Astrocyte of the cerebellum (primary cell): ENCODE results near the gene LRRTM1.

Source experiments
- DNase-seq: peaks from one replicate; pipeline ENCODE4 v3.0.0-alpha.2; 2011; ENCODE audit warnings: low read depth
- H3K4me3 ChIP-seq: 2 replicates; pipeline ENCODE4 v1.5.1; 2011; ENCODE audit warnings: mild to moderate bottlenecking, low read depth, low read length, moderate library complexity
- in situ Hi-C: cut with HindIII; loops from 2 replicates; pipeline ENCODE4 v1.10.0; 2017; ENCODE audit warnings: low sequenced_read_pairs
- TF ChIP-seq, protein P1 (sequence below): IDR thresholded peaks from 2 replicates; pipeline ENCODE4 v1.5.1; 2012; ENCODE audit warnings: low read length, low read depth, moderate library complexity, mild to moderate bottlenecking; ENCODE audit errors: missing control alignments

Gene LRRTM1

GRCh38 chr2:80326214-80326613 is 21.7 kb upstream of the LRRTM1 start:
- TF ChIP-seq, protein P1, sequence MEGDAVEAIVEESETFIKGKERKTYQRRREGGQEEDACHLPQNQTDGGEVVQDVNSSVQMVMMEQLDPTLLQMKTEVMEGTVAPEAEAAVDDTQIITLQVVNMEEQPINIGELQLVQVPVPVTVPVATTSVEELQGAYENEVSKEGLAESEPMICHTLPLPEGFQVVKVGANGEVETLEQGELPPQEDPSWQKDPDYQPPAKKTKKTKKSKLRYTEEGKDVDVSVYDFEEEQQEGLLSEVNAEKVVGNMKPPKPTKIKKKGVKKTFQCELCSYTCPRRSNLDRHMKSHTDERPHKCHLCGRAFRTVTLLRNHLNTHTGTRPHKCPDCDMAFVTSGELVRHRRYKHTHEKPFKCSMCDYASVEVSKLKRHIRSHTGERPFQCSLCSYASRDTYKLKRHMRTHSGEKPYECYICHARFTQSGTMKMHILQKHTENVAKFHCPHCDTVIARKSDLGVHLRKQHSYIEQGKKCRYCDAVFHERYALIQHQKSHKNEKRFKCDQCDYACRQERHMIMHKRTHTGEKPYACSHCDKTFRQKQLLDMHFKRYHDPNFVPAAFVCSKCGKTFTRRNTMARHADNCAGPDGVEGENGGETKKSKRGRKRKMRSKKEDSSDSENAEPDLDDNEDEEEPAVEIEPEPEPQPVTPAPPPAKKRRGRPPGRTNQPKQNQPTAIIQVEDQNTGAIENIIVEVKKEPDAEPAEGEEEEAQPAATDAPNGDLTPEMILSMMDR, result peak; percentile 40
- no peak for DNase-seq
- in situ Hi-C loops, result no loop called here

GRCh38 chr2:80324525-80324924 is 20.0 kb upstream of the LRRTM1 start:
- H3K4me3 ChIP-seq, result no peak overlapping the region
- in situ Hi-C loops, result no loop called here
- no peak for DNase-seq
- TF ChIP-seq, protein P1, result no peak

More at GRCh38 chr2:80326214-80326613, 21.7 kb upstream of the LRRTM1 start:
- no peak overlapping the region for H3K4me3 ChIP-seq

DNA sequence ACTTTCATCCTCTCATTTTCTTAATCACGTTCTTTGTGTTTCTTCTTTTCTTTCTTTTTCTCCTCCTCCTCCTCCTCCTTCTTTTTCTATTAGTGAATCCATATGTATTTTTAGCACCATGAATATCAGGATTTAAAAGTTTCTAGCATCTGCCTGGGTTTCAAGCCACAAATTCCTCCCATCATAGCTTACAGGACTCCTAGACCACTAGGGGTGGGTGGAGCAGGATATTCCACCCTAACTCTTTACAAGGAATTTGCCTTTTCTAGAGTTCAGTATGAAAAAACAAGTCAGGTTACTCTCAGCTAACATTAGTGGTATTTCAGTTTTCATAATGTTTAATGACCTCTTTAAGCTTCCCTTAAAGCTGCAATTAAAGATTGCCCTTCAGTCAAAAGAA is 19.1 kb upstream of the LRRTM1 start:
- TF ChIP-seq, protein P1, result peak; percentile 13
- in situ Hi-C loops, result no loop called here
- H3K4me3 ChIP-seq, result no peak overlapping the region
- no peak for DNase-seq

- TF ChIP-seq, protein P1, result no peak
- in situ Hi-C loops, result no loop called here
- H3K4me3 ChIP-seq, result no peak overlapping the region
- no peak for DNase-seq
Observed at GRCh38 chr2:80322958-80323357, 18.4 kb upstream of the LRRTM1 start.

DNA sequence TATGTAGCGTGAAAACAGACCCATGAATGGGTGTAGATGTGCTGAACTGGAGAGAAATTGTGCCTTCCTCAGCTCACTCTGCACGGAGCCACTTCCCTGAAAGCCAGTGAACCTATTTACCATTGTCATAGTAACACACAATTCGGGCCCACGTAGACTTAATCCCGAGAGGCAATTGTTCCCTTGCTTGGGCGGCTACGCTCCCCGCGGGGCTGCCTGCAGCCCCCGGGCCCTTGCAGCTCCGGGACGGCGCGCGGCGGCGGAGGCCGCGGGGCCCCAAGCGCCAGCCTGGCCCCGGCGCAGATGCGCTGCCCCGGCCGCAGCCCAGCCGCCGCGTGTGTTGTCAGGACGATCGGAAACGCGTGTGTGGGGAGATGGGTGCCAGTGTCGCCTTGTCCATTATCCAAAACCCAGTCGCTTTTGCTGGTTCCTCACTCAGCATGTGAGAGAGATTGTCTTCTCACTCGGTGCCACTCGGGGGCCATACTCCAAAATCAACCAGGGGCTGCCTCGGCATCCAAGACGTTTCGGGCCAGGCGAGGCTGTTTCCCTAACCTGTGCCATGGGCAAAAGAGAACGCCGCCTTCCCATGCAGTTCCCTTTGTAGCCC is 17.9 kb upstream of the LRRTM1 start:
- in situ Hi-C loops, result no loop called here
- peak overlapping the region; percentile 10 for H3K4me3 ChIP-seq

GRCh38 chr2:80312282-80312839 is 7.8 kb upstream of the LRRTM1 start:
- in situ Hi-C loops, result no loop called here
- no peak overlapping the region for H3K4me3 ChIP-seq
- TF ChIP-seq, protein P1, result no peak
- no peak for DNase-seq

More for the DNA sequence above, 17.9 kb upstream of the LRRTM1 start:
- no peak for DNase-seq
- TF ChIP-seq, protein P1, result no peak

- TF ChIP-seq, protein P1, result no peak
- in situ Hi-C loops, result no loop called here
- DNase-seq, result no peak
- no peak overlapping the region for H3K4me3 ChIP-seq
Observed at GRCh38 chr2:80311304-80311703, 6.8 kb upstream of the LRRTM1 start.
